ENCODE measurements around the gene NUDT8.

NUDT8 gene

DNA sequence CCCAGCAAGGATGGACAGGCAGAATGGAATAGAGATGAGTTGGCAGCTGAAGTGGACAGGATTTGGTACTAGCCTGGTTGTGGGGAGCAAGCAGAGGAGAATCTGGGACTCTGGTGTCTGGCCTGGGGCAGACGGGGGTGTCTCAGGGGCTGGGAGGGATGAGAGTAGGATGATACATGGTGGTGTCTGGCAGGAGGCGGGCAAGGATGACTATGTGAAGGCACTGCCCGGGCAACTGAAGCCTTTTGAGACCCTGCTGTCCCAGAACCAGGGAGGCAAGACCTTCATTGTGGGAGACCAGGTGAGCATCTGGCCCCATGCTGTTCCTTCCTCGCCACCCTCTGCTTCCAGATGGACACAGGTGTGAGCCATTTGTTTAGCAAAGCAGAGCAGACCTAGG, 43.8 kb downstream of the NUDT8 start:
- no peak for DNase-seq

DNA sequence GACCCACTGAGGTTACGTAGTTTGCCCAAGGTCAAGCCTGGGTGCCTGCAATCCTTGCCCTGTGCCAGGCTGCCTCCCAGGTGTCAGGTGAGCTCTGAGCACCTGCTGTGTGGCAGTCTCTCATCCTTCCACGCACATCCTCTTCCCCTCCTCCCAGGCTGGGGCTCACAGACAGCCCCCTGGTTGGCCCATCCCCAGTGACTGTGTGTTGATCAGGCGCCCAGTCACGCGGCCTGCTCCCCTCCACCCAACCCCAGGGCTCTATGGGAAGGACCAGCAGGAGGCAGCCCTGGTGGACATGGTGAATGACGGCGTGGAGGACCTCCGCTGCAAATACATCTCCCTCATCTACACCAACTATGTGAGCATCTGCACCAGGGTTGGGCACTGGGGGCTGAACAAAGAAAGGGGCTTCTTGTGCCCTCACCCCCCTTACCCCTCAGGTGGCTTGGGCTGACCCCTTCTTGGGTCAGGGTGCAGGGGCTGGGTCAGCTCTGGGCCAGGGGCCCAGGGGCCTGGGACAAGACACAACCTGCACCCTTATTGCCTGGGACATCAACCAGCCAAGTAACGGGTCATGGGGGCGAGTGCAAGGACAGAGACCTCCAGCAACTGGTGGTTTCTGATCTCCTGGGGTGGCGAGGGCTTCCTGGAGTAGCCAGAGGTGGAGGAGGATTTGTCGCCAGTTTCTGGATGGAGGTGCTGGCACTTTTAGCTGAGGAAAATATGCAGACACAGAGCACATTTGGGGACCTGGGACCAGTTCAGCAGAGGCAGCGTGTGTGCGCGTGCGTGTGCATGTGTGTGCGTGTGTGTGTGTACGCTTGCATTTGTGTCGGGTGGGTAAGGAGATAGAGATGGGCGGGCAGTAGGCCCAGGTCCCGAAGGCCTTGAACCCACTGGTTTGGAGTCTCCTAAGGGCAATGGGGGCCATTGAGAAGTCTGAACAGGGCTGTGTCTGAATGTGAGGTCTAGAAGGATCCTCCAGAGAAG, 44.6 kb downstream of the NUDT8 start:
- DNase-seq, result no peak

DNA sequence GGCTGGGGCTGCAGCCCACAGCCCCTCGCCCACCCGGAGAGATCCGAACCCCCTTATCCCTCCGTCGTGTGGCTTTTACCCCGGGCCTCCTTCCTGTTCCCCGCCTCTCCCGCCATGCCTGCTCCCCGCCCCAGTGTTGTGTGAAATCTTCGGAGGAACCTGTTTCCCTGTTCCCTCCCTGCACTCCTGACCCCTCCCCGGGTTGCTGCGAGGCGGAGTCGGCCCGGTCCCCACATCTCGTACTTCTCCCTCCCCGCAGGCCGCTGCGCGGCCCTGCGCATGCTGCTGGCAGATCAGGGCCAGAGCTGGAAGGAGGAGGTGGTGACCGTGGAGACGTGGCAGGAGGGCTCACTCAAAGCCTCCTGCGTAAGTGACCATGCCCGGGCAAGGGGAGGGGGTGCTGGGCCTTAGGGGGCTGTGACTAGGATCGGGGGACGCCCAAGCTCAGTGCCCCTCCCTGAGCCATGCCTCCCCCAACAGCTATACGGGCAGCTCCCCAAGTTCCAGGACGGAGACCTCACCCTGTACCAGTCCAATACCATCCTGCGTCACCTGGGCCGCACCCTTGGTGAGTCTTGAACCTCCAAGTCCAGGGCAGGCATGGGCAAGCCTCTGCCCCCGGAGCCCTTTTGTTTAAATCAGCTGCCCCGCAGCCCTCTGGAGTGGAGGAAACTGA, 45.4 kb downstream of the NUDT8 start:
- no peak for DNase-seq

DNA sequence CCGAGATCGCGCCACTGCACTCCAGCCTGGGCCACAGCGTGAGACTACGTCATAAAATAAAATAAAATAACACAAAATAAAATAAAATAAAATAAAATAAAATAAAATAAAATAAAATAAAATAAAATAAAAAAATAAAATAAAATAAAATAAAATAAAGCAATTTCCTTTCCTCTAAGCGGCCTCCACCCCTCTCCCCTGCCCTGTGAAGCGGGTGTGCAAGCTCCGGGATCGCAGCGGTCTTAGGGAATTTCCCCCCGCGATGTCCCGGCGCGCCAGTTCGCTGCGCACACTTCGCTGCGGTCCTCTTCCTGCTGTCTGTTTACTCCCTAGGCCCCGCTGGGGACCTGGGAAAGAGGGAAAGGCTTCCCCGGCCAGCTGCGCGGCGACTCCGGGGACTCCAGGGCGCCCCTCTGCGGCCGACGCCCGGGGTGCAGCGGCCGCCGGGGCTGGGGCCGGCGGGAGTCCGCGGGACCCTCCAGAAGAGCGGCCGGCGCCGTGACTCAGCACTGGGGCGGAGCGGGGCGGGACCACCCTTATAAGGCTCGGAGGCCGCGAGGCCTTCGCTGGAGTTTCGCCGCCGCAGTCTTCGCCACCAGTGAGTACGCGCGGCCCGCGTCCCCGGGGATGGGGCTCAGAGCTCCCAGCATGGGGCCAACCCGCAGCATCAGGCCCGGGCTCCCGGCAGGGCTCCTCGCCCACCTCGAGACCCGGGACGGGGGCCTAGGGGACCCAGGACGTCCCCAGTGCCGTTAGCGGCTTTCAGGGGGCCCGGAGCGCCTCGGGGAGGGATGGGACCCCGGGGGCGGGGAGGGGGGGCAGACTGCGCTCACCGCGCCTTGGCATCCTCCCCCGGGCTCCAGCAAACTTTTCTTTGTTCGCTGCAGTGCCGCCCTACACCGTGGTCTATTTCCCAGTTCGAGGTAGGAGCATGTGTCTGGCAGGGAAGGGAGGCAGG, 46.2 kb downstream of the NUDT8 start, which contains the start of gene GSTP1:
GSTP1 (plus strand) TSS at position 566 of the 958 bp plus-strand sequence; CDS start at position 598, 32 bp downstream.
- DNase-seq, result peak; percentile 78

DNA sequence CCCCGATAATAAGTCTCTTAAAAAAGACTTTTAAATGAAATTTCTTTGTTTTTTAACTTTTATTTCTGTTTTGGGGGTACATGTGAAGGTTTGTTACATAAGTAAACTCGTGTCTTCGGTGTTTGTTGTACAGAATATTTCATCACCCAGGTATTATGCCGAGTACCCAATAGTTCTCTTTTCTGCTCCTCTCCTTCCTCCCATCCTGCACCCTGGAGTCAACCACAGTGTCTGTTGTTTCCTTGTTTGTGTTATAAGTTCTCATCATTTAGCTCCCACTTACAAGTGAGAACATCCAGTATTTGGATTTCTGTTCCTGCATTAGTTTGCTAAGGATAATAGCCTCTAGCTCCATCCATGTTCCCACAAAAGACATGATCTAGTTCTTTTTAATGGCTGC, 47.7 kb downstream of the NUDT8 start:
- no peak for DNase-seq

- DNase-seq, result no peak
Measured at GRCh38 chr11:67581469-67581868, 48.3 kb downstream of the NUDT8 start.

- DNase-seq, result no peak
Measured at GRCh38 chr11:67577951-67578350, 51.8 kb downstream of the NUDT8 start.

Data from NCI-H226 (cell line).